IMR-90 (cell line): ENCODE data around the gene RYR3. TPM values are rescaled to one million over a fixed set of nuclear protein-coding genes. Genes with fewer than 3 reads are reported as not detected.

Source experiments
- ATAC-seq: fragments of 200-7000 bp; cut with Tn5 transposase; 2 replicates; pipeline ENCODE4 v1.9.1; 2020; ENCODE audit warnings: low read depth, mild to moderate bottlenecking, moderate library complexity
- BruUV-seq: library from RNA; stranded (reverse); fragments of 400-500 nt; replicated peaks from 2 replicates; lab custom pipeline; 2021; lab: Mats Ljungman, UMichigan
- CTCF ChIA-PET: fragments of 300-600 bp; formaldehyde crosslinking; extraction: SDS; loops from one replicate; lab custom pipeline; 2021; ENCODE audit warnings: antibody characterized with exemption; lab: Yijun Ruan, JAX
- POLR2A ChIA-PET: fragments of 300-600 bp; sonication (Branson Sonifier 250); formaldehyde crosslinking; loops from one replicate; lab custom pipeline; 2022; ENCODE audit warnings: antibody characterized with exemption; ENCODE audit not compliant: unreplicated experiment; lab: Charles Lee
- DNase-seq: peaks from one replicate; pipeline ENCODE4 v3.0.0; 2013
- H2AFZ ChIP-seq: replicated peaks from 2 replicates; pipeline ENCODE3; 2013; ENCODE audit warnings: low read length, mild to moderate bottlenecking; ENCODE audit not compliant: poor library complexity
- H2AK5ac ChIP-seq: 2 replicates; pipeline ENCODE4 v1.6.1; 2013; ENCODE audit warnings: low read depth, low read length, inconsistent platforms
- H2AK9ac ChIP-seq: replicated peaks from 2 replicates; pipeline ENCODE3; 2013; ENCODE audit warnings: mild to moderate bottlenecking, low read depth, low read length, moderate library complexity; ENCODE audit not compliant: poor library complexity
- H2BK120ac ChIP-seq: 2 replicates; pipeline ENCODE4 v1.6.1; 2013; ENCODE audit warnings: low read depth, low read length, inconsistent platforms
- H2BK15ac ChIP-seq: 3 replicates; pipeline ENCODE4 v1.6.1; 2013; ENCODE audit warnings: low read depth, low read length, inconsistent platforms
- H2BK20ac ChIP-seq: 2 replicates; pipeline ENCODE4 v1.6.1; 2013; ENCODE audit warnings: low read depth, mild to moderate bottlenecking, inconsistent platforms, low read length, moderate library complexity
- H2BK5ac ChIP-seq: 2 replicates; pipeline ENCODE4 v1.6.1; 2013; ENCODE audit warnings: mild to moderate bottlenecking, low read depth, low read length, inconsistent platforms; ENCODE audit not compliant: poor library complexity, severe bottlenecking
- H3K14ac ChIP-seq: replicated peaks from 2 replicates; pipeline ENCODE4 v1.6.1; 2013; ENCODE audit warnings: low read depth, low read length, inconsistent platforms
- H3K18ac ChIP-seq: 2 replicates; pipeline ENCODE4 v1.6.1; 2013; ENCODE audit warnings: low read depth, low read length, control low read depth
- H3K23ac ChIP-seq: 2 replicates; pipeline ENCODE4 v1.6.1; 2013; ENCODE audit warnings: low read depth, low read length, inconsistent platforms
- H3K27ac ChIP-seq: 2 replicates; pipeline ENCODE4 v1.5.1; 2013; ENCODE audit warnings: mild to moderate bottlenecking, control low read depth, low read length; ENCODE audit not compliant: insufficient read depth
- H3K27me3 ChIP-seq: 2 replicates; pipeline ENCODE4 v1.6.1; 2013; ENCODE audit warnings: low read length; ENCODE audit not compliant: control insufficient read depth, insufficient read depth
- H3K36me3 ChIP-seq: 2 replicates; pipeline ENCODE4 v1.6.1; 2013; ENCODE audit warnings: low read length, mixed read lengths; ENCODE audit not compliant: control insufficient read depth, insufficient read depth
- H3K4ac ChIP-seq: 2 replicates; pipeline ENCODE4 v1.6.1; 2013; ENCODE audit warnings: low read depth, low read length, inconsistent platforms
- H3K4me1 ChIP-seq: 2 replicates; pipeline ENCODE4 v1.6.1; 2013; ENCODE audit warnings: low read length, mixed read lengths; ENCODE audit not compliant: control insufficient read depth, insufficient read depth
- H3K4me2 ChIP-seq: 2 replicates; pipeline ENCODE4 v1.6.1; 2013; ENCODE audit warnings: low read depth, mild to moderate bottlenecking, control low read depth, low read length, moderate library complexity
- H3K4me3 ChIP-seq: 2 replicates; pipeline ENCODE4 v1.5.1; 2013; ENCODE audit warnings: low read depth, mild to moderate bottlenecking, control low read depth, low read length, moderate library complexity; ENCODE audit not compliant: insufficient read depth
- H3K56ac ChIP-seq: 2 replicates; pipeline ENCODE4 v1.6.1; 2013; ENCODE audit warnings: low read length, inconsistent platforms; ENCODE audit not compliant: insufficient read depth; ENCODE audit errors: extremely low read depth
- H3K79me1 ChIP-seq, 2 experiments: 2 replicates each; pipeline ENCODE4 v1.6.1; 2013; ENCODE audit warnings: low read length in 2 of 2, inconsistent platforms in 1 of 2, low read depth in 1 of 2
- H3K9ac ChIP-seq: 2 replicates; pipeline ENCODE4 v1.6.1; 2013; ENCODE audit warnings: low read depth, low read length, control low read depth
- H3K9me1 ChIP-seq: 2 replicates; pipeline ENCODE4 v1.6.1; 2013; ENCODE audit warnings: low read length, inconsistent platforms; ENCODE audit not compliant: insufficient read depth
- H3K9me3 ChIP-seq: 2 replicates; pipeline ENCODE4 v1.6.1; 2013; ENCODE audit warnings: low read length; ENCODE audit not compliant: control insufficient read depth, insufficient read depth
- H4K20me1 ChIP-seq: 2 replicates; pipeline ENCODE4 v1.6.1; 2013; ENCODE audit warnings: low read length, inconsistent platforms; ENCODE audit not compliant: insufficient read depth
- H4K5ac ChIP-seq: 2 replicates; pipeline ENCODE4 v1.6.1; 2013; ENCODE audit warnings: mild to moderate bottlenecking, low read depth, low read length, control low read depth
- H4K8ac ChIP-seq, 2 experiments: 2 replicates each; pipeline ENCODE4 v1.6.1; 2013; ENCODE audit warnings: low read depth in 2 of 2, low read length in 2 of 2, control low read depth in 1 of 2, inconsistent platforms in 1 of 2
- H4K91ac ChIP-seq: 2 replicates; pipeline ENCODE4 v1.6.1; 2013; ENCODE audit warnings: low read depth, low read length, inconsistent platforms; ENCODE audit not compliant: insufficient read depth
- BHLHE40 ChIP-seq: fragments of 150-350 bp; IDR thresholded peaks from 2 replicates; pipeline ENCODE4 v1.6.1; 2016; ENCODE audit warnings: mild to moderate bottlenecking, low read depth, low read length
- CEBPB ChIP-seq: IDR thresholded peaks from 2 replicates; pipeline ENCODE4 v1.6.1; 2012; ENCODE audit warnings: low read depth, low read length, improper control_type of control experiment
- CHD1 ChIP-seq: IDR thresholded peaks from 2 replicates; pipeline ENCODE4 v1.6.1; 2012; ENCODE audit warnings: low read depth, low read length, improper control_type of control experiment
- CTCF ChIP-seq: conservative IDR thresholded peaks from 2 replicates; pipeline ENCODE4 v1.5.1; 2012; ENCODE audit warnings: mild to moderate bottlenecking, low read depth, low read length, improper control_type of control experiment
- FOS ChIP-seq: fragments of 150-350 bp; IDR thresholded peaks from 2 replicates; pipeline ENCODE4 v1.6.1; 2016; ENCODE audit warnings: low read depth, low read length
- MAFK ChIP-seq: IDR thresholded peaks from 2 replicates; pipeline ENCODE4 v1.6.1; 2012; ENCODE audit warnings: low read depth, low read length, improper control_type of control experiment
- MAZ ChIP-seq: IDR thresholded peaks from 2 replicates; pipeline ENCODE4 v1.6.1; 2012; ENCODE audit warnings: low read depth, mild to moderate bottlenecking, low read length, improper control_type of control experiment, moderate library complexity, borderline replicate concordance
- MXI1 ChIP-seq: IDR thresholded peaks from 2 replicates; pipeline ENCODE4 v1.6.1; 2012; ENCODE audit warnings: low read depth, mild to moderate bottlenecking, low read length, moderate library complexity, borderline replicate concordance
- NFE2L2 ChIP-seq: fragments of 150-350 bp; IDR thresholded peaks from 2 replicates; pipeline ENCODE4 v1.6.1; 2016; ENCODE audit warnings: low read depth, mild to moderate bottlenecking, low read length
- POLR2A ChIP-seq: IDR thresholded peaks from 2 replicates; pipeline ENCODE4 v1.6.1; 2012; ENCODE audit warnings: mild to moderate bottlenecking, low read depth, low read length
- RAD21 ChIP-seq: IDR thresholded peaks from 2 replicates; pipeline ENCODE4 v1.6.1; 2012; ENCODE audit warnings: low read length, improper control_type of control experiment
- RCOR1 ChIP-seq: IDR thresholded peaks from 2 replicates; pipeline ENCODE4 v1.6.1; 2012; ENCODE audit warnings: mild to moderate bottlenecking, low read length, improper control_type of control experiment; ENCODE audit not compliant: insufficient replicate concordance
- RFX5 ChIP-seq: IDR thresholded peaks from 2 replicates; pipeline ENCODE4 v1.8.0; 2012; ENCODE audit warnings: low read depth, mild to moderate bottlenecking, low read length, moderate library complexity
- SMC3 ChIP-seq: fragments of 150-350 bp; IDR thresholded peaks from 2 replicates; pipeline ENCODE4 v1.6.1; 2016; ENCODE audit warnings: low read depth, mild to moderate bottlenecking, antibody characterized with exemption, low read length, moderate library complexity
- USF2 ChIP-seq: fragments of 150-350 bp; IDR thresholded peaks from 2 replicates; pipeline ENCODE4 v1.6.1; 2017; ENCODE audit warnings: mild to moderate bottlenecking, antibody characterized with exemption, low read length, low read depth
- WGBS, 2 experiments: methylation state at CpG; one replicate each; pipeline versions ENCODE4 v1.1.5 to v1.1.7; 2013; ENCODE audit warnings: missing lambda C conversion rate in 2 of 2; ENCODE audit not compliant: insufficient read length in 1 of 2; ENCODE audit errors: extremely low coverage in 2 of 2; 5-methylcytosine and 5-hydroxymethylcytosine counted together
- dilution Hi-C: fragments of 300-500 bp; cut with HindIII; formaldehyde crosslinking; loops from one replicate; pipeline ENCODE4 v1.14.3; 2018; ENCODE audit warnings: low sequenced_read_pairs; ENCODE audit not compliant: unreplicated experiment
- in situ Hi-C: fragments of 300-500 bp; cut with MboI; formaldehyde crosslinking; loops from 3 replicates; pipeline ENCODE4 v1.14.3; 2019; ENCODE audit warnings: low sequenced_read_pairs, inconsistent platforms, mixed read lengths
- intact Hi-C: fragments of 100-400 bp; cut with micrococcal nuclease; formaldehyde crosslinking; loops from 2 replicates; pipeline ENCODE4 v1.10.0; 2022
- polyA plus RNA-seq, 3 experiments: library from polyadenylated mRNA; depleted of rRNA; stranded (reverse); fragments of >200 nt; gene quantifications; 2 replicates each; pipeline ENCODE4 v1.2.3, GENCODE V29; 2012; ENCODE audit warnings: low replicate concordance in 1 of 3
- total RNA-seq: library from RNA; depleted of rRNA; stranded (reverse); fragments of >200 nt; gene quantifications from 2 replicates; pipeline ENCODE4 v1.2.3, GENCODE V29; 2012
- TF ChIP-seq, protein P1 (sequence below): fragments of 150-350 bp; IDR thresholded peaks from 2 replicates; pipeline ENCODE4 v1.6.1; 2016; ENCODE audit warnings: low read depth, mild to moderate bottlenecking, low read length, moderate library complexity, borderline replicate concordance

Gene RYR3
- total and polyA plus RNA-seq, 2 of the 4 experiments (the other 2 are of a cell fraction) = 0.18 TPM; not detected in 1

DNA sequence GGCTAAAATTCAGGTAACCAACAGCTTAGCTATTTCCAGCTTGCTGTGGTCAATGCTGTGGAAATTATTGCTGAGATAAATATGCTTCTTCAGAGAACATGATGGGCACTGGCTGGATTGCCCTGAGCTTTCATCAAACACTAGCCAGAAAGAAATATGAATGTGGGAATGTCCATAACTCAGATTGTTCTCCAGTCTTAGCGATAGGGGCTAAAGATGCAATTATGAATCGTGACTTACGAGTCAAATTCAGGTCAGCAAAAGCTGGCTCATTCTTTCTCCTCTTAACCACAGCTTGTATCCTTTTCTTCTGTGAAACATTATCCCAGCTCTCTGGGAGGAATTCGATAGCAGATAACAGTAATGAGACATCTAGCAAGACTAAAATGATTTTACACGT lies 307.6 kb downstream of the RYR3 start:
- ChIA-PET CTCF (no interaction called here), POLR2A (no interaction called here)
- Histone ChIP-seq H3K56ac (no peak overlapping the region), H2BK5ac (no peak overlapping the region), H2AK9ac (no peak overlapping the region), H3K4me2 (no peak overlapping the region), H2AK5ac (no peak overlapping the region), H3K4me1 (no peaks in the 10 kb centered on the region), H3K9me3 (no peaks in the 10 kb centered on the region), H4K5ac (no peak overlapping the region), H3K27me3 (no peaks in the 10 kb centered on the region), H3K9me1 (no peaks in the 10 kb centered on the region), H2BK120ac (no peak overlapping the region), H2AFZ (no peak overlapping the region), H3K23ac (no peak overlapping the region), H3K27ac (no peak overlapping the region), H3K36me3 (no peaks in the 10 kb centered on the region), H3K14ac (no peak overlapping the region), H3K4me3 (no peak overlapping the region), H3K9ac (no peak overlapping the region), H4K91ac (no peak overlapping the region), H2BK15ac (no peak overlapping the region), H2BK20ac (no peak overlapping the region), H4K8ac (no peak overlapping the region), H3K79me1 (no peaks in the 10 kb centered on the region), H3K4ac (no peak overlapping the region), H3K18ac (no peak overlapping the region), H4K20me1 (no peaks in the 10 kb centered on the region)
- dilution Hi-C loops = no loop called here
- no TSS peak for BruUV-seq
- TF ChIP-seq CEBPB = no peak
- no peak for TF ChIP-seq CHD1
- no peak for TF ChIP-seq MAZ
- TF ChIP-seq, protein P1, sequence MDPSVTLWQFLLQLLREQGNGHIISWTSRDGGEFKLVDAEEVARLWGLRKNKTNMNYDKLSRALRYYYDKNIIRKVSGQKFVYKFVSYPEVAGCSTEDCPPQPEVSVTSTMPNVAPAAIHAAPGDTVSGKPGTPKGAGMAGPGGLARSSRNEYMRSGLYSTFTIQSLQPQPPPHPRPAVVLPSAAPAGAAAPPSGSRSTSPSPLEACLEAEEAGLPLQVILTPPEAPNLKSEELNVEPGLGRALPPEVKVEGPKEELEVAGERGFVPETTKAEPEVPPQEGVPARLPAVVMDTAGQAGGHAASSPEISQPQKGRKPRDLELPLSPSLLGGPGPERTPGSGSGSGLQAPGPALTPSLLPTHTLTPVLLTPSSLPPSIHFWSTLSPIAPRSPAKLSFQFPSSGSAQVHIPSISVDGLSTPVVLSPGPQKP = no peak
- TF ChIP-seq USF2 = no peak
- no peak for TF ChIP-seq CTCF
- no peak for TF ChIP-seq POLR2A
- TF ChIP-seq MAFK = no peak
- TF ChIP-seq RAD21 = no peak
- no peak for TF ChIP-seq MXI1
- no peak for TF ChIP-seq BHLHE40
- TF ChIP-seq NFE2L2 = no peak
- no peak for TF ChIP-seq SMC3
- no peak for TF ChIP-seq RCOR1
- no peak for TF ChIP-seq RFX5
- TF ChIP-seq FOS = no peak
- no peak for ATAC-seq
- DNase-seq = no peak
- WGBS, 2 experiments = no CpG with 5 or more reads among the region's 5 CpGs
- intact Hi-C loops = no loop called here
- in situ Hi-C loops = no loop called here
